MCF 10A (cell line): ENCODE data around the gene KRTAP6-1. TPM values are rescaled to one million over a fixed set of nuclear protein-coding genes. Genes with fewer than 3 reads are reported as not detected.

ENCODE experiments used
- BruUV-seq: library from RNA; stranded (reverse); fragments of 400-500 nt; replicated peaks from 2 replicates; lab custom pipeline; 2021; lab: Mats Ljungman, UMichigan
- CTCF ChIA-PET: fragments of 300-600 bp; sonication (Branson Sonifier 250); formaldehyde crosslinking; extraction: SDS; loops from one replicate; lab custom pipeline; 2021; ENCODE audit warnings: antibody characterized with exemption, inconsistent platforms; lab: Yijun Ruan, JAX
- POLR2A ChIA-PET: fragments of 300-600, 350-650 bp; sonication (Branson Sonifier 250); formaldehyde crosslinking; extraction: SDS; loops from one replicate; lab custom pipeline; 2020; ENCODE audit warnings: antibody characterized with exemption, inconsistent platforms; lab: Yijun Ruan, JAX
- DNase-seq: peaks from one replicate; pipeline ENCODE4 v3.0.0-alpha.2; 2018; ENCODE audit not compliant: unreplicated experiment
- H3K27ac Mint-ChIP-seq: one replicate; pipeline ENCODE4 v1.8.0; 2022; ENCODE audit warnings: mild to moderate bottlenecking, low read depth, mixed read lengths; ENCODE audit not compliant: unreplicated experiment
- H3K27me3 Mint-ChIP-seq: one replicate; pipeline ENCODE4 v1.8.0; 2022; ENCODE audit warnings: mixed read lengths; ENCODE audit not compliant: insufficient read depth, unreplicated experiment
- H3K36me3 Mint-ChIP-seq: one replicate; pipeline ENCODE4 v1.8.0; 2022; ENCODE audit warnings: mild to moderate bottlenecking, moderate library complexity, mixed read lengths; ENCODE audit not compliant: insufficient read depth, unreplicated experiment
- H3K4me1 Mint-ChIP-seq: one replicate; pipeline ENCODE4 v1.8.0; 2022; ENCODE audit warnings: mixed read lengths; ENCODE audit not compliant: insufficient read depth, unreplicated experiment
- H3K4me3 Mint-ChIP-seq: one replicate; pipeline ENCODE4 v1.8.0; 2022; ENCODE audit warnings: mild to moderate bottlenecking, moderate library complexity, mixed read lengths; ENCODE audit not compliant: unreplicated experiment
- H3K9me3 Mint-ChIP-seq: one replicate; pipeline ENCODE4 v1.8.0; 2022; ENCODE audit warnings: mixed read lengths; ENCODE audit not compliant: unreplicated experiment
- CTCF ChIP-seq: fragments of 200-600 bp; IDR thresholded peaks from one replicate; pipeline ENCODE4 v1.8.0; 2022; ENCODE audit warnings: antibody characterized with exemption, mild to moderate bottlenecking; ENCODE audit not compliant: unreplicated experiment
- intact Hi-C: fragments of 100-400 bp; cut with micrococcal nuclease; formaldehyde crosslinking; loops from 2 replicates; pipeline ENCODE4 v1.14.1; 2022
- total RNA-seq: library from RNA; stranded (reverse); gene quantifications from 2 replicates; pipeline ENCODE4 v1.2.3, GENCODE V29; 2022

The KRTAP6-1 gene
- total RNA-seq, 1 experiment from 2014 or later: not detected

GRCh38 chr21:30600787-30601186 is 12.9 kb downstream of the KRTAP6-1 start, which contains the start of gene KRTAP22-1:
TSS of gene KRTAP22-1 (plus strand) at chr21:30601087.
- peaks cover 9% of the 10 kb centered on the region for H3K9me3 Mint-ChIP-seq
- DNase-seq: no peak
- no peak within 1 kb of the TSS for H3K4me3 Mint-ChIP-seq
- TF ChIP-seq CTCF: no peak
- BruUV-seq: no TSS peak
- no peaks in the 10 kb centered on the region for H3K27me3 Mint-ChIP-seq
- no peak within 1 kb of the TSS for H3K27ac Mint-ChIP-seq
- no peaks in the 10 kb centered on the region for H3K36me3 Mint-ChIP-seq
- ChIA-PET POLR2A (no interaction called here), CTCF (no interaction called here)
- H3K4me1 Mint-ChIP-seq: no peaks in the 10 kb centered on the region
- intact Hi-C loops: no loop called here

- BruUV-seq: no TSS peak
- ChIA-PET CTCF (no interaction called here), POLR2A (no interaction called here)
- no peaks in the 10 kb centered on the region for H3K27me3 Mint-ChIP-seq
- no peak within 1 kb of the TSS for H3K27ac Mint-ChIP-seq
- no peaks in the 10 kb centered on the region for H3K4me1 Mint-ChIP-seq
- DNase-seq: no peak
- peaks cover 9% of the 10 kb centered on the region for H3K9me3 Mint-ChIP-seq
- TF ChIP-seq CTCF: no peak
- intact Hi-C loops: no loop called here
- H3K4me3 Mint-ChIP-seq: no peak within 1 kb of the TSS
- no peaks in the 10 kb centered on the region for H3K36me3 Mint-ChIP-seq
These were observed 14.9 kb downstream of the KRTAP6-1 start, which contains the start of gene KRTAP6-2 for GRCh38 chr21:30598802-30599201. TSS of gene KRTAP6-2 (minus strand) at chr21:30598902. CDS start at chr21:30598874, 28 bp downstream.

- TF ChIP-seq CTCF: no peak
- DNase-seq: no peak
- Mint-ChIP-seq H3K9me3 (no peaks in the 10 kb centered on the region), H3K27me3 (no peaks in the 10 kb centered on the region), H3K4me3 (no peak within 1 kb of the TSS), H3K36me3 (no peaks in the 10 kb centered on the region), H3K4me1 (no peaks in the 10 kb centered on the region), H3K27ac (no peak within 1 kb of the TSS)
- POLR2A ChIA-PET: no interaction called here
- no TSS peak for BruUV-seq
- intact Hi-C loops: no loop called here
- CTCF ChIA-PET: no interaction called here
These were observed 21.6 kb downstream of the KRTAP6-1 start, which contains the start of gene KRTAP6-3 for GRCh38 chr21:30592140-30592539. TSS of gene KRTAP6-3 (plus strand) at chr21:30592440. CDS start at chr21:30592446, 6 bp downstream.

- no peak for TF ChIP-seq CTCF
- CTCF ChIA-PET: no interaction called here
- H3K36me3 Mint-ChIP-seq: no peaks in the 10 kb centered on the region
- no peak within 1 kb of the TSS for H3K4me3 Mint-ChIP-seq
- no peaks in the 10 kb centered on the region for H3K9me3 Mint-ChIP-seq
- BruUV-seq: no TSS peak
- intact Hi-C loops: no loop called here
- H3K4me1 Mint-ChIP-seq: no peaks in the 10 kb centered on the region
- peaks cover 11% of the 10 kb centered on the region for H3K27me3 Mint-ChIP-seq
- POLR2A ChIA-PET: no interaction called here
- no peak within 1 kb of the TSS for H3K27ac Mint-ChIP-seq
- DNase-seq: no peak
These were observed 23.4 kb downstream of the KRTAP6-1 start, which contains the start of gene KRTAP22-2 for GRCh38 chr21:30590297-30590696. TSS of gene KRTAP22-2 (minus strand) at chr21:30590397.
